SKM-1 treated with dmso at 0.1 percent for 144 hours (cell line): ENCODE data around the gene NOSTRIN.
"Not testable (repeated sequence)": the region's sequence is repeated elsewhere in the genome, so short reads cannot be mapped to it uniquely, and the experiment has no call there.

Experiments
- DNase-seq: peaks from one replicate; lab custom pipeline; 2025; ENCODE audit not compliant: unreplicated experiment; lab: John Stamatoyannopoulos, UW

Gene NOSTRIN

GRCh38 chr2:168801961-168802858 is at the start of gene NOSTRIN:
NOSTRIN (plus strand) TSS chr2:168802637; CDS start chr2:168802647, 10 bp downstream.
- DNase-seq = no peak

- no peak for DNase-seq
Measured at GRCh38 chr2:168753765-168754329, 48.6 kb upstream of the NOSTRIN start.

GRCh38 chr2:168757223-168757622 is 45.2 kb upstream of the NOSTRIN start:
- peak; percentile 5 for DNase-seq

- peak; percentile 2 for DNase-seq
Measured at GRCh38 chr2:168758970-168759820, 43.2 kb upstream of the NOSTRIN start.

GRCh38 chr2:168765401-168765800 is 37.0 kb upstream of the NOSTRIN start:
- DNase-seq = no peak

GRCh38 chr2:168766600-168766999 is 35.8 kb upstream of the NOSTRIN start:
- no peak for DNase-seq

GRCh38 chr2:168767258-168767657 is 35.2 kb upstream of the NOSTRIN start:
- DNase-seq = no peak

GRCh38 chr2:168768357-168768756 is 34.1 kb upstream of the NOSTRIN start:
- DNase-seq = not testable (repeated sequence)

- DNase-seq = no peak
Measured at GRCh38 chr2:168770796-168771195, 31.6 kb upstream of the NOSTRIN start.

GRCh38 chr2:168772704-168773103 is 29.7 kb upstream of the NOSTRIN start:
- no peak for DNase-seq

- DNase-seq = no peak
Measured at GRCh38 chr2:168773128-168773527, 29.3 kb upstream of the NOSTRIN start.

GRCh38 chr2:168773719-168774521 is 28.5 kb upstream of the NOSTRIN start:
- DNase-seq = peak; percentile 31

- no peak for DNase-seq
Measured at GRCh38 chr2:168775837-168776236, 26.6 kb upstream of the NOSTRIN start.

GRCh38 chr2:168780669-168781071 is 21.8 kb upstream of the NOSTRIN start:
- no peak for DNase-seq

GRCh38 chr2:168781191-168781817 is 21.1 kb upstream of the NOSTRIN start:
- no peak for DNase-seq

GRCh38 chr2:168782271-168782670 is 20.2 kb upstream of the NOSTRIN start:
- no peak for DNase-seq

GRCh38 chr2:168784993-168785392 is 17.4 kb upstream of the NOSTRIN start:
- DNase-seq = no peak

GRCh38 chr2:168787098-168787781 is 15.2 kb upstream of the NOSTRIN start:
- DNase-seq = no peak

GRCh38 chr2:168787782-168788376 is 14.6 kb upstream of the NOSTRIN start:
- no peak for DNase-seq
